Fibroblast of skin of abdomen (primary cell): ENCODE data around the gene F8.
"Not testable (repeated sequence)": the region's sequence is repeated elsewhere in the genome, so short reads cannot be mapped to it uniquely, and the experiment has no call there.

ENCODE experiments used
- DNase-seq: peaks from one replicate; pipeline ENCODE4 v3.0.0-alpha.2; 2013

The F8 gene

DNA sequence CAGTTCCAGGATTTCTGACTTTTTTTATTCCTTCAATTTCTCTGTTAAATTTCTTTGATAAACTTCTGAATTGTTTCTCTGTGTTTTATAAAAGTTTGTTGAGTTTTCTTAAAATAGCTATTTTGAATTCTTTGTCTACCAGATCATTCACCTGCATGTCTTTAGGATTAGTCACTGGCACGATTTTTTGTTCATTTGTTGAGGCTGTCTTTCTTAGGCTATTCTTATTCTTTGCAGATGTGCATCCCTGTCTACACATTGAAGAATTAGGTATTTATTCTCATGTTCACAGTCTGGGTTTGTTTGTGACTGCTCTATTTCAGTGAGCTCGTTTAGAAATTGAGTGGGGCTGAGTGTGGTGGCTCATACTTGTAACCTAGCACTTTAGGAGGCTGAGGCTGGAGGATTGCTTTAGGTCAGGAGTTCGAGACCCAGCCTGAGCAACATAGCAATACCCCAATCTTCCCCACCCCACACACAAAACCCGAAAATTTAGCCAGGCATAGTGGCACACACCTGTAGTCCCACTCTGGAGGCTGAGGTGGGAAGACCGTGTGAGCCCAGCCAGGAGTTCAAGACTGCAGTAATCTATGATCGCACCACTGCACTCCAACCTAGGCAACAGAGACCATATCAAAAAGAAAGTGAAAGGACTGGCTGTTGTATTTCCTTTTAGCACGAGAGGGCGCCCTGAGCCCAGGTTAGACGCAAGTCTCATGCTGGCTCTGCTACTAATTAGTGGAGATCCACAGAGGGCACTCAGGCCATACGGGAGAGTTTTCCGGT, 42.0 kb downstream of the F8 start:
- peak; percentile 59 for DNase-seq

DNA sequence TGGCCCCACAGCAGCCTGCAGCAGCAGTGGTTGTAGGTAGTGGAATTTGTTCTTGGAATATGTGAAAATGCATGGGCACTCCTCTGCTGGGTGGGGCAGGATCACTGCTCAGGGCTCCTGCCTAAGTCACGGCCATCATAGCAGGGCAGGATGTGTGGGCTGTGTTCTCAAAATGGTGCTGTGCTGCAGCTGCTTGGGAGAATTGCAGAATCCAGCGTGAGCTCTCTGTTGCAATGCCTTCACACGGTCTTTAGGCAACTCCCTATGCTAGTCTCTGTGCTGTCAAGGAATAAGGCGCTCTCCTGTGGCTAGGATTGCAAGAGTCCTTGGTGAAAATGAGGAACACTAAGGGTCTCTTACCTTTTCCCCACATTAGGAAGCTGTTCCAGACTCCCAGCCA, 42.9 kb downstream of the F8 start:
- no peak for DNase-seq

DNA sequence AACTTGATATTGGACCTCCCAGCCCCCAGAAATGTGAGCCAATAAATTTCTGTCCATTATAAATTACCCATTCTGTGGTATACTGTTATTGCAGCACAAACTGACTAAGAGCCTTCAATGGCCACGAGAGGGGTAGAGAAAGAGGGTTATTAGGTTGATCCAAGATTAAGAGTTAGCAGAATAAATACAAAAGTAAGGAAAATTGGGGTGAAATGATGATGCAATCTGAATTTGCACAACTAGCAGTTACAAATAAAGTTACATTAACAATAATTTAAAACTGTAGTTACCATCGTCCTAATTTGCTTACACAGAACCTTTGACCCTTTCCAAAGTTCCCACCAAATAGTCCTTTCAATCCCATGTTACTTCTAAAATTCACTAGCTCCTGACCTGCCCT, 54.2 kb downstream of the F8 start:
- DNase-seq: no peak

DNA sequence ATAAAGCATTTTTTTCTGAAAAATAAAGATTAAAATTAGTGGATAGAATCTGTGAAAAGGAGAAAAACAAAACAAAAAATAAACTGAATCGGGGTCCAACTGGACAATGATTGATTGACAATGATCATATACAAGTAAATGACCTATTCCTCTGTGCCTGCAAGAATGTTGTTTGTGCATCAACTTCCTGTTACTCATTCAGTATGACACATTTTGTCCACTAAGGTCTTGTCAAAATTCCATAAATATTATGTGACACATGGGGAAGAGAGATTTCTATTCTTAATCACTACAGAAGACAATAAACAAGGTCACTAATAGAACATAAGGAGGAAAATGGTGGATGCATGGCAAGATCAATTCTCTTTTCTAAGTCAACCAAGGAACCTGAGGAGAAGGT, 54.9 kb downstream of the F8 start:
- no peak for DNase-seq

DNA sequence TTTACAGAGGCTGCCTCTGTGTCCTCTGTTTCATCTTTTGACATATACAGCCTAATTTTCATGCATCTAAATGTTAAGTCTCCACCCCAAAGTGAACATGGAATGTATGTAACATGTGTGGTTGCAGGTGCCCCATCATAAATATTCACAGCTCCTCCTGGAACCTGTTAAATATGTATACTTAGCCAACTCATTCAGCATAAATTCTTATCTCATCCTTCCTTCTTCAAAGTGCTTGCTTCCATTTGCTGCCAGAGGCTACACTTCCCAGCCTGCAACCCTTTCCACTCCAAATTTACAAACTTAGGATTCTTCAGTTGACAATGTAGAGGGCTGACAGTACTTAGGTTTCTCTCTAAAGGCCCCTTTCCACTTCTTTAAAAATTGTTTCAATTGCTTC, 60.6 kb downstream of the F8 start:
- DNase-seq: no peak

DNA sequence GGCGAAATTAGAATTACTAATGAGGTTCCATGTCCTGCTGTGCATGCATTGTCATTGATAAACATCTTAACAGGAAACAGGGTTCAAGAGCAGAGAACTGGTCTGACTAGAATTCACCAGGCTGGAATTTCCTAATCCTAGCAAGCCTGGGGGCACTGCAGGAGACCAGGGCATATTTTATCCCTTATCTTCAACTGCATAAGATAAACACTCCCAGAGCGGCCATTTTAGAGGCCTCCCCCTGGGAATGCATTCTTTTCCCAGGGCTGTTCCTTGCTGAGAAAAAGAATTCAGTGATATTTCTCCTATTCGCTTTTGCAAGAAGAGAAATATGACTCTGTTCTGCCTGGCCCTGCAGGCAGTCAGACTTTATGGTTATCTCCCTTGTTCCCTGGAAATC, 66.7 kb downstream of the F8 start:
- not testable (repeated sequence) for DNase-seq

DNA sequence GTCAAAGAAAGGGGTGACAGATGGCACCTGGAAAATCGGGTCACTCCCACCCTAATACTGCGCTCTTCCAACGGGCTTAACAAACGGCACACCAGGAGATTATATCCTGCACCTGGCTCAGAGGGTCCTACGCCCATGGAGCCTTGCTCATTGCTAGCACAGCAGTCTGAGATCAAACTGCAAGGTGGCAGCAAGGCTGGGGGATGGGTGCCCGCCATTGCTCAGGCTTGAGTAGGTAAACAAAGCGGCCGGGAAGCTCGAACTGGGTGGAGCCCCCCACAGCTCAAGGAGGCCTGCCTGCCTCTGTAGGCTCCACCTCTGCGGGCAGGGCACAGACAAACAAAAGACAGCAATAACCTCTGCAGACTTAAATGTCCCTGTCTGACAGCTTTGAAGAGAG, 83.3 kb downstream of the F8 start:
- DNase-seq: not testable (repeated sequence)

DNA sequence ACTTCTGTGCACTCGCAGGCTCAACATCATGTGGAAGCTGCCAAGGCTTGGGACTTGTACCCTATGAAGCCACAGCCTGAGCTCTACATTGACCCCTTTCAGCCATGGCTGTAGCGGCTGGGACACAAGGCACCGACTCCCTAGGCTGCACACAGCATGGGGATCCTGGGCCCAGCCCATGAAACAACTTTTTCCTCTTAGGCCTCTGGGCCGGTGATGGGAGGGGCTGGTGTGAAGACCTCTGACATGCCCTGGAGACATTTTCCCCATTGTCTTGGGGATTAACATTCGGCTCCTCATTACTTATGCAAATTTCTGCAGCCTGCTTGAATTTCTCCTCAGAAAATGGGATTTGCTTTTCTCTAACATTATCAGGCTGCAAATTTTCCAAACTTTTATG, 97.8 kb downstream of the F8 start:
- DNase-seq: not testable (repeated sequence)

DNA sequence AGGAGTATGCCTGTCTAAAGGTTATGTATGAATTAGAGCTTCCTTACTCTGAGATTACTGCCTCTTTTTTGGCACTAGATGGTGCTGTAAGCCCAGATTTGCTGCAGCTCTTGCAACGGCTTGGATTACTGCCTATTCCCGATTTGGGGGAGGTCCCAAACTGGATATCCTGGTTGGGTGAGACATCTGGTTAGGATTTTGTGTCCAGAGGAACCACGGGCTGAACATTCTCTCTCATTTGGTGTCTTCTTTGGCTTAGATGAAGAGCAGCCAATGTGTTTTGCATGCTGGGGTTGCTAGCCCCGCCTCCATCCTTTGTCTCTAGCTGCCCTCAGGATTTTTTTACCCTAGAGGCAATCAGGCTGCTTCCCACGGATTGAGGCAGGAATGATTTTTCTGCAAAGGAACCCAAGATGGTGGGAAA, 104.5 kb downstream of the F8 start:
- peak; percentile 88 for DNase-seq

DNA sequence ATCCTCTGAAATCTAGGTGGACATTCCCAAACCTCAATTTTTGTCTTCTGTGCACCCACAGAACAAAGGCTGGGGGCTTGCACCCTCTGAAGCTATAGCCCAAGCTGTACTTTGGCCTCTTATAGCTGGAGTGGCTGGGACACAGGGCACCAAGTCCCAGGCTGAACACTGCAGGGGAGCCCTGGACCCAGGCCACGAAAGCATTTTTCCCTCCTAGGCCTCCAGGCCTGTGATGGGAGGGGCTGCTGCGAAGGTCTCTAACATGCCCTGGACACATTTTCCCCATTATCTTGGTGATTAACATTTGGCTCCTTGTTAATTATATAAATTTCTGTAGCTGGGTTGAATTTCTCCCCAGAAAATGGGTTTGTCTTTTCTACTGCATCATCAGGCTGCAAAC, 108.5 kb downstream of the F8 start:
- DNase-seq: no peak

DNA sequence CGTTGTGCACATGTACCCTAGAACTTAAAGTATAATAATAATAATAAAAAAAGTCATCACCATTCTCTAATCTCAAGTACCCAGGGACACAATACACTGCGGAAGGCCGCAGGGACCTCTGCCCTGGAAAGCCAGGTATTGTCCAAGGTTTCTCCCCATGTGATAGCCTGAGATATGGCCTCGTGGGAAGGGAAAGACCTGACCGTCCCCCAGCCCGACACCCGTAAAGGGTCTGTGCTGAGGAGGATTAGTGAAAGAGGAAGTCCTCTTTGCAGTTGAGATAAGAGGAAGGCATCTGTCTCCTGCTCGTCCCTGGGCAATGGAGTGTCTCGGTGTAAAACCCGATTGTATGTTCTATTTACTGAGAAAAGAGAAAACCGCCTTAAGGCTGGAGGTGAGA, 112.0 kb downstream of the F8 start:
- DNase-seq: not testable (repeated sequence)

DNA sequence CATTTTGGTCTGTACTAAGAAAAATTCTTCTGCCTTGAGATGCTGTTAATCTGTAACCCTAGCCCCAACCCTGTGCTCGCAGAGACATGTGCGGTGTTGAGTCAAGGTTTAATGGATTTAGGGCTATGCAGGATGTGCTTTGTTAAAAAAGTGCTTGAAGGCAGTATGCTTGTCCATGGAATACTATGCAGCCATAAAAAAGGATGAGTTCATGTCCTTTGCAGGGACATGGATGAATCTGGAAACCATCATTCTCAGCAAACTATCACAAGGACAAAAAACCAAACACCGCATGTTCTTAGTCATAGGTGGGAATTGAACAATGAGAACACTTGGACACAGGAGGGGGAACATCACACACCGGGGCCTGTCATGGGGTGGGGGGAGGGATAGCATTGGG, 112.5 kb downstream of the F8 start:
- DNase-seq: not testable (repeated sequence)

DNA sequence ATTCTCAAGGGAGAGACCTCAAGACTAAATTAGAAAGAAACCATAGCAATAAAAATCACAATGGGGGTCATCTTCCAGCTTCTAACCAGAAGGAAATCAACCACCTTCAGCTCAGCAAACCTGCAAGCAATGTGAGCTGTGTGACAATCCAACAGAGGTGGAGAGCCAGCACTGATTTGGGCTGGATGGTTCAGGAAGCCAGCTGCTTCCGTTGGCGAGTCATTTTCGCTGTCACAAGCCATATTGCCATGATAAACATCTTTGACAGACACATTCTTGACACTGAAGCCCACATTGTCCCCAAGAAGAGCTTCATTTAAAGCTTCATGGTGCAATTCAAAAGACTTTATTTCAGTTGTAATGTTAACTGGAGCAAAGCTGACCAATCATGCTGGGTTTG, 113.7 kb downstream of the F8 start:
- DNase-seq: no peak

DNA sequence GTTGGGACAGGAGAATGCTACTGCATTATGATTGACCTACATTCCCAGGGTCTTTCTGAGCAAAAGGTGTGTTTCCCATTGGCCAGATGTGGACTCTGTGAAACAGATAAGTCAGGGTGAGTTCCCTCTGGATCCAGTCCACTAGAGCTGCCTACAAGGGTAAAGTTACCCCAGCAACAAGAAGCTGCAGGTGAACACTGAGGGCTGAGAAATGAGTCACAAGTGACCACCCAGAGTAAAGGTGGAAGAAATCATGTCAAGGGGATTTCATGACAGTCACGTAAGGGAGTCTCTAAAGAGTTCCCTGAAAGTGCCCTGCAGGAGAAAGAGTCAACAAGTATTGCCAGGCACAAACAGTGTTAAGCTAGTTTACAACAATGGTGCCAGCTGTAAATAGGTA, 120.1 kb downstream of the F8 start:
- no peak for DNase-seq

DNA sequence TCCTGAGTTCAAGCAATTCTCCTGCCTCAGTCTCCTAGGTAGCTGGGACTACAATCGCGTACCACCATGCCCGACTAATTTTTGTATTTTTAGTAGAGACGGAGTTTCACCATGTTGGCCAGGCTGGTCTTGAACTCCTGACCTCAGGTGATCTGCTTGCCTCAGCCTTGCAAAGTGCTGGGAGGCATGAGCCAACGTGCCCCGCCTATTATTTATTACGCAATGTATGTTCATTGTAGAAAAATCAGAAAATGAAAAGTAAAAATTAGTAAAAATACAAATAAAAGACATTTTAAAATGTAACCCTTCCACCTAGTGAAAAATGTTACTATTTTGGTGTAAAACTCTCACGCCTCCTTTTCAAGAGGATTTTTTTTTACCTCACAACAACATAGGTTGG, 122.2 kb downstream of the F8 start:
- DNase-seq: no peak

DNA sequence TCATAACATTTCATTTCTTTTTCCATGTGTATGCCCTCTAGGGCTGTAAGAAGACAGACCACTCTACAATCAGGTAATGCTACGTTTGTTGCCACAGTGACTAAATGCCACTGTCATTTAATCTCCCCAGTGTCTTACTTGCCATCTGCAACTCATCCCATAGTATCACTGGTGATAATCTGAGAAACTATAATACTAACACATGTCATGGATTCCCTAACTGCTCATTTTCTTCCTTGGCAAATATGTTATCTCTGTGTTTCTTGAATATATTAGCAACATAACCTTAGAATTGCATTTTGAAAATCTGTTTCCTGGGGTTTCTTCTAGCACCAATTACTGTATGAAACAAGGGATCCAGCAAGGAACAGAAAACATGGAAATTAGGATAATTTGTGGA, 130.2 kb downstream of the F8 start:
- DNase-seq: no peak

DNA sequence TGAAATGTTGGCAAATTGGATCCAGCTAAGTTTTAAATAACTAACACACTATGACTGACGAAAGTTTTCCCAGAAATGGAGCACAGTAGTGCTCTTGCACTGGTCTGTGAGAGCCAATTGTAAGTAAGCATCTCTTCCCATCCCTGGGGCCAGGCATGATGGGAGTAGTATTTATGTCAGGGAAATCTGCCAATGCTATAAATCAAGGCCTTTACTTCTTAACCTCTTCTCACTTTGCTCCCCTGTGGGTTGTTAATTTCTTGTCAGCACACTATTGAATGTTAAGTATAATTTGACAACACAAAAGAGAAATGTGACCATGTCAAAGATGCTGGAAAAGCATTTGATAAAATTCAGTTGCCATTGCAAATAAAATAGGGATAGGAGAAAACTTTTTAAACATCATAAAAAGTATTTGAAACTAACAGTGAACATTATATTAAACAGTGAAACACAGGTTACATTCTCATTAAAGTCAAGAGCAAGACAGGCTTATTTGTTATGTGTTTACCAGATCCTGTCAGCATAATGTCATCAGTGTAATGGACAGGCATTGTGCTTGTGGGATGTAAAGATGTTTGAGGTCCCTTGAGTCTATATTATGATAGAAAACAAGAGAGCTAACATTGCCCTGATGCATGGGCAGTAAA, 131.4 kb downstream of the F8 start:
- peak; percentile 3 for DNase-seq

DNA sequence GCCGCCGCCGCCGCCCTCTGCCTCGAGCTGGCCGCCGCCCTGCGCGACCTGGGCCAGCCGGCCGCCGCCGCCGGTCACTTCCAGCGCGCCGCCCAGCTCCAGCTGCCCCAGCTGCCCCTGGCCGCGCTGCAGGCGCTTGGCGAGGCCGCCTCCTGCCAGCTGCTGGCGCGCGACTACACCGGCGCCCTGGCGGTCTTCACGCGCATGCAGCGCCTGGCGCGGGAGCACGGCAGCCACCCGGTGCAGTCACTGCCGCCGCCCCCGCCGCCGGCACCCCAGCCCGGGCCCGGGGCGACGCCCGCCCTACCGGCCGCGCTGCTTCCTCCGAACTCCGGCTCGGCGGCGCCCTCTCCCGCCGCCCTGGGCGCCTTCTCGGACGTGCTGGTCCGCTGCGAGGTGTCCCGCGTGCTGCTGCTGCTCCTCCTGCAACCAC, 135.7 kb downstream of the F8 start:
- DNase-seq: not testable (repeated sequence)

DNA sequence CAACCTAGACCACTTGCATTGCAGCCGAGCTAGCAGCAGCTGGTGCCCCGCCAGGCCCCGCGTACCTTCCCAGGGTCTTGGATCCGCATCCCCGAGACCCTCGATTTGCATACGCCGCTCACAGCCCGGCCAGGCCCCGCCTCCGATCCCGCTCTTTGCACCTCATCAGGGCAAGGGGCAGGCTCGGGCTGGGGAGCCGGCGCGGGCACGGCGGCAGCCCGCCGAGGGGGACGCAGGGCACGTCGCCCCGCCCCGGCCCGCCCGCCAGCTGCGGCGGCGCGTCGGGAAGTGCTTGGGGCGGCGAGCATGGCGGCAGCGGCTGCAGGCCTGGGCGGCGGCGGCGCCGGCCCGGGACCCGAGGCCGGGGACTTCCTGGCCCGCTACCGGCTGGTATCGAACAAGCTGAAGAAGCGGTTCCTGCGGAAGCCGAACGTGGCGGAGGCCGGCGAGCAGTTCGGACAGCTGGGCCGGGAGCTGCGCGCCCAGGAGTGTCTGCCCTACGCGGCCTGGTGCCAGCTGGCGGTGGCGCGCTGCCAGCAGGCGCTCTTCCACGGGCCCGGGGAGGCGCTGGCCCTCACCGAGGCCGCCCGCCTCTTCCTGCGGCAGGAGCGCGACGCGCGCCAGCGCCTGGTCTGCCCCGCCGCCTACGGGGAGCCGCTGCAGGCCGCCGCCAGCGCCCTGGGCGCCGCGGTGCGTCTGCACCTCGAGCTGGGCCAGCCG, 136.3 kb downstream of the F8 start, which contains the start of gene F8A1:
Gene F8A1, plus strand, starts transcription at position 287 of the 720 bp plus-strand sequence. Its CDS starts 20 bp downstream, at position 307.
- not testable (repeated sequence) for DNase-seq

DNA sequence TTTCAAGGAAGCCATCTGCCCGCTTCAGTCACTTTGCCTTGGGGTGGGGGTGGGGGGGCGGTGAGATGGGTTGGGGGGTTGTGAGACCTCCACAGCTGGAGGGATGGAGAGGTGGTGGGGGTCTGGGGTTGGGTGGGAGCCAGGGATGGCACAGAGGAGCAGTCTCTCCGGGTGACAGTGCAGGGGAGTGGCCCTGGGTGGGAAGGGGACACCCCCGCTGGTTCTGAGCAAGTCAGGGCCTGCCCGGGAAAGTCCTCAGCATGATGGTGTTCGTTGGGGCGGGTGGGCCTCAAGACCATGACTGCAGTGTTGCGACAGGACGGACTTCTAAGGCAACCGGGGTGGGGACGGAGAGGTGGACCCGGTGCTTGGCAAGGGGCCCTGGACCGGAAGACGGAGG, 137.0 kb downstream of the F8 start:
- not testable (repeated sequence) for DNase-seq

DNA sequence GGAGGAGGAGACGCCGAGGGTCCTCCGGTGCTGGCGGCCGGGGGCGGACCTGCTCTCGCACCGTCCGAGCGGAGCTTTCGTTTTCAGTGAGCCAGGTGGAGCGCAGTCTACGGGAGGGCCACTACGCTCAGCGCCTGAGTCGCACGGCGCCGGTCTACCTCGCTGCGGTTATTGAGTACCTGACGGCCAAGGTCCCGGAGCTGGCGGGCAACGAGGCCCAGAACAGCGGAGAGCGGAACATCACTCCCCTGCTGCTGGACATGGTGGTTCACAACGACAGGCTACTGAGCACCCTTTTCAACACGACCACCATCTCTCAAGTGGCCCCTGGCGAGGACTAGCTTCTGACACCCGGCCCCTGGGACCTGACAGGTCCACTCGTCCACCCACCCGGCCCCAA, 137.5 kb downstream of the F8 start:
- not testable (repeated sequence) for DNase-seq

DNA sequence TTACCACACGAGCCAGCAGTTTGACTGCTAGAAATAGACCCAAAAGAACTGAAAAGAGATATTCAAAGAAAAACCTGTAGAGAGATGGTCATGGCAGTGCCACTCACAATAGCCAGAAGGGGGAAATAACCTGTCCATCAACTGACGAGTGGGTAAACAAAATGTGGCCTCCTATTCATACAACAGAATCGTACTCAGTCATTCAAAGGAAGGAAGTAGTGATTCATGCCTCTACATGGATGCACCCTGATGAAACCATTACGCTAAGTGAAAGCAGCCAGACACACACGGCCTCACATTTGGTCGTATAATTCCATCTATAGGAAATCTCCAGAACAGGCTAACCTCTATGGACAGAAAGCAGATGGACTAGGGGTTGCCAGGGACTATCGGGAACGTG, 138.5 kb downstream of the F8 start:
- DNase-seq: not testable (repeated sequence)

DNA sequence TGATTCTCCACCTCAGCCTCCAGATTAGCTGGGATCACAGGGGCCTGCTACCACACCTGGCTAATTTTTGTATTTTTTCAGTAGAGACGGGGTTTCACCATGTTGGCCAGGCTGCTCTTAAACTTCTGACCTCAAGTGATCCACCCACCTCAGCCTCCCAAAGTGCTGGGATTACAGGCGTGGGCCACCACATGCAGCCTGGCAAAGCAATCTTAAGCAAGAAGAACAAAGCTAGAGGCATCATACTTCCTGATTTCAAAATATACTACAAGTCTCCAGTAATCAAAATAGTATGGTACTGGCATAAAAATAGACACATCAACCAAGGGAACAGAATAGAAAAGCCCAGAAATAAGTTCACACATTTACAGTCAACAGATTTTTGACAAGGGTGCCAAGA, 149.2 kb downstream of the F8 start:
- no peak for DNase-seq

DNA sequence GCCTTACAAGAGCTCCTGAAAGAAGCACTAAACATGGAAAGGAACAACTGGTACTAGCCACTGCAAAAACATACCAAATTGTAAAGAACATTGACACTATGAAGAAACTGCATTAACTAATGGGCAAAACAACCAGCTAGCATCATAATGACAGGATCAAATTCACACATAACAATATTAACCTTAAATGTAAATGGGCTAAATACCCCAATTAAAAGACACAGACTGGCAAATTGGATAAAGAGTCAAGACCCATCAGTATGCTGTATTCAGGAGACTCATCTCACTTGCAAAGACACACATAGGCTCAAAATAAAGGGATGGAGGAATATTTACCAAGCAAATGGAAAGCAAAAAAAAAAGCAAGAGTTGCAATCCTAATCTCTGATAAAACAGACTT, 154.0 kb downstream of the F8 start:
- not testable (repeated sequence) for DNase-seq
